Measurements from ENCODE around the gene ZNF747.
A peak's percentile ranks its signal among the peaks of the same experiment; 100 is the strongest.

ZNF747 gene

DNA sequence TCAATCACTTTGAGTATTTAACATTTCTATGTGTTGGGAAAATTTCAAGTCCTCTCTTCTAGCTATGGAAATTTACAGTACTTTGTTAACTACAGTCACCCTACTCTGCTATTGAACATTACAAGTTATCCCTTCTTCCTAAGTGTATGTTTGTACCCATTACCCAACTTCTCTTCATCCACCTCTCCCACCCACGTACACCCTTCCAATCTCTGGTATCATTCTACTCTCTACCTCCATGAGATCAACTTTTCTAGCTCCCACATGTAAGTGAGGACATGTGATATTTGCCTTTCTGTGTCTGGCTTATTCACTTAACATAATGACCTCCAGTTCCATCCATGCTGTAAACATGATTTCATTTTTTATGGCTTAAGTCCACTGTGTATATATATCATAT lies 40.0 kb upstream of the ZNF747 start:
- no peak for ATAC-seq
- TF ChIP-seq, protein P1, sequence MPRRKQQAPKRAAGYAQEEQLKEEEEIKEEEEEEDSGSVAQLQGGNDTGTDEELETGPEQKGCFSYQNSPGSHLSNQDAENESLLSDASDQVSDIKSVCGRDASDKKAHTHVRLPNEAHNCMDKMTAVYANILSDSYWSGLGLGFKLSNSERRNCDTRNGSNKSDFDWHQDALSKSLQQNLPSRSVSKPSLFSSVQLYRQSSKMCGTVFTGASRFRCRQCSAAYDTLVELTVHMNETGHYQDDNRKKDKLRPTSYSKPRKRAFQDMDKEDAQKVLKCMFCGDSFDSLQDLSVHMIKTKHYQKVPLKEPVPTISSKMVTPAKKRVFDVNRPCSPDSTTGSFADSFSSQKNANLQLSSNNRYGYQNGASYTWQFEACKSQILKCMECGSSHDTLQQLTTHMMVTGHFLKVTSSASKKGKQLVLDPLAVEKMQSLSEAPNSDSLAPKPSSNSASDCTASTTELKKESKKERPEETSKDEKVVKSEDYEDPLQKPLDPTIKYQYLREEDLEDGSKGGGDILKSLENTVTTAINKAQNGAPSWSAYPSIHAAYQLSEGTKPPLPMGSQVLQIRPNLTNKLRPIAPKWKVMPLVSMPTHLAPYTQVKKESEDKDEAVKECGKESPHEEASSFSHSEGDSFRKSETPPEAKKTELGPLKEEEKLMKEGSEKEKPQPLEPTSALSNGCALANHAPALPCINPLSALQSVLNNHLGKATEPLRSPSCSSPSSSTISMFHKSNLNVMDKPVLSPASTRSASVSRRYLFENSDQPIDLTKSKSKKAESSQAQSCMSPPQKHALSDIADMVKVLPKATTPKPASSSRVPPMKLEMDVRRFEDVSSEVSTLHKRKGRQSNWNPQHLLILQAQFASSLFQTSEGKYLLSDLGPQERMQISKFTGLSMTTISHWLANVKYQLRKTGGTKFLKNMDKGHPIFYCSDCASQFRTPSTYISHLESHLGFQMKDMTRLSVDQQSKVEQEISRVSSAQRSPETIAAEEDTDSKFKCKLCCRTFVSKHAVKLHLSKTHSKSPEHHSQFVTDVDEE (CRISPR knock-in tag; IDR thresholded peaks at IDR 0.05) = no peak
- TF ChIP-seq ZFP3 (CRISPR knock-in tag; IDR thresholded peaks at IDR 0.05) = no peak
- no peak for TF ChIP-seq ZNF8 (CRISPR knock-in tag; IDR thresholded peaks at IDR 0.05)
- TF ChIP-seq GLIS3 (CRISPR knock-in tag; IDR thresholded peaks at IDR 0.05) = no peak
- no peak for TF ChIP-seq RARB (CRISPR knock-in tag; IDR thresholded peaks at IDR 0.05)
- TF ChIP-seq TCF4 (CRISPR knock-in tag; IDR thresholded peaks at IDR 0.05; ENCODE audit: borderline replicate concordance) = no peak
- TF ChIP-seq, protein P2, sequence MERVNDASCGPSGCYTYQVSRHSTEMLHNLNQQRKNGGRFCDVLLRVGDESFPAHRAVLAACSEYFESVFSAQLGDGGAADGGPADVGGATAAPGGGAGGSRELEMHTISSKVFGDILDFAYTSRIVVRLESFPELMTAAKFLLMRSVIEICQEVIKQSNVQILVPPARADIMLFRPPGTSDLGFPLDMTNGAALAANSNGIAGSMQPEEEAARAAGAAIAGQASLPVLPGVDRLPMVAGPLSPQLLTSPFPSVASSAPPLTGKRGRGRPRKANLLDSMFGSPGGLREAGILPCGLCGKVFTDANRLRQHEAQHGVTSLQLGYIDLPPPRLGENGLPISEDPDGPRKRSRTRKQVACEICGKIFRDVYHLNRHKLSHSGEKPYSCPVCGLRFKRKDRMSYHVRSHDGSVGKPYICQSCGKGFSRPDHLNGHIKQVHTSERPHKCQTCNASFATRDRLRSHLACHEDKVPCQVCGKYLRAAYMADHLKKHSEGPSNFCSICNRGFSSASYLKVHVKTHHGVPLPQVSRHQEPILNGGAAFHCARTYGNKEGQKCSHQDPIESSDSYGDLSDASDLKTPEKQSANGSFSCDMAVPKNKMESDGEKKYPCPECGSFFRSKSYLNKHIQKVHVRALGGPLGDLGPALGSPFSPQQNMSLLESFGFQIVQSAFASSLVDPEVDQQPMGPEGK (CRISPR knock-in tag; IDR thresholded peaks at IDR 0.05; ENCODE audit: borderline replicate concordance) = no peak
- TF ChIP-seq TOX (CRISPR knock-in tag; IDR thresholded peaks at IDR 0.05; ENCODE audit: borderline replicate concordance) = no peak
- TF ChIP-seq BACH2 (CRISPR knock-in tag; IDR thresholded peaks at IDR 0.05; ENCODE audit: borderline replicate concordance) = no peak
- TF ChIP-seq SNAI2 (CRISPR knock-in tag; IDR thresholded peaks at IDR 0.05) = no peak
- TF ChIP-seq ZNF70 (CRISPR knock-in tag; IDR thresholded peaks at IDR 0.05) = no peak
- TF ChIP-seq ESRRG (CRISPR knock-in tag; IDR thresholded peaks at IDR 0.05) = no peak
- TF ChIP-seq, protein P3, sequence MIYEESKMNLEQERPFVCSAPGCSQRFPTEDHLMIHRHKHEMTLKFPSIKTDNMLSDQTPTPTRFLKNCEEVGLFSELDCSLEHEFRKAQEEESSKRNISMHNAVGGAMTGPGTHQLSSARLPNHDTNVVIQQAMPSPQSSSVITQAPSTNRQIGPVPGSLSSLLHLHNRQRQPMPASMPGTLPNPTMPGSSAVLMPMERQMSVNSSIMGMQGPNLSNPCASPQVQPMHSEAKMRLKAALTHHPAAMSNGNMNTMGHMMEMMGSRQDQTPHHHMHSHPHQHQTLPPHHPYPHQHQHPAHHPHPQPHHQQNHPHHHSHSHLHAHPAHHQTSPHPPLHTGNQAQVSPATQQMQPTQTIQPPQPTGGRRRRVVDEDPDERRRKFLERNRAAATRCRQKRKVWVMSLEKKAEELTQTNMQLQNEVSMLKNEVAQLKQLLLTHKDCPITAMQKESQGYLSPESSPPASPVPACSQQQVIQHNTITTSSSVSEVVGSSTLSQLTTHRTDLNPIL (CRISPR knock-in tag; IDR thresholded peaks at IDR 0.05; ENCODE audit: low read depth) = no peak
- no peak for TF ChIP-seq ISL1 (CRISPR knock-in tag; IDR thresholded peaks at IDR 0.05)

DNA sequence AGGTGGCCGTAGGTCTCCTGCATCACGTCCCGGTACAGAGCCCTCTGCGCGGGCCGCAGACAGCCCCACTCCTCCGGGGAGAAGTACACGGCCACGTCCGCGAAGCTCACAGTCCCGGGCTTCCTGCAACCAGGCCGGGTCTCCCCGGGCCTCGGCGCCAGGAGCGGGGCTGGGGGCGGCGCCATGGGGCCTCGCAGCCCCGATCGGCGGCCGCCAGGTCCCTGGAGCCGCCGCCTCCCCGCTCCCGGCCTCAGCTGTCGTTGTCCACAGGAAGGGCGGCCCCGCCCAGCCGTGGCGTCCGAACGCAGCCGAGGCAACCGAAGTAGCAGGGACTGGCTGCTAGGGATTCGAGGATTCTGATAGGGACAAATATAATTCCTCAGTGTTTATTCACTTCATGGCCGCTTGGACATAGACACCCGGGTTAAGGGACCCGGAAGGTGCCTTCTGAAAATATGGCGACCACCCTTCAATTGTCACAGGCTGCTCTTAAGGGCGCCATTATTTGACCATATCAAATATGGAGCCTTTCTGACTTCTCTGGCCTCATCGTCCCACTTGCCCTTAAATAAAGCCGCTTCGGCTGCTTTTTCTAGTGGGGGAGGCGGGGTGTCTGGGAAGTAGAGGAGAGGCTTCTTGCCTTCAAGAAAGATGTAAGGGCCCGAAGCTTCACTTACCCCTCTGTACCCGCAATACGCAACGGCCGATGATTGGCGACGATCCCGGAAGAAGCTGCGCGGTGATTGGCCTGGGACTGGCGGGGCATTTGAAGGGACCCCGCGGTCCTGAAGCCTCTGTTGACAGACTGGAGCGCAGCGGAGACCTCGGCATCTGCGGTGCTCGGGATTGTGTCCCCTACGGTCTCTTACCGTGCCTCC lies 37.0 kb upstream of the ZNF747 start, which contains the start of gene ZNF688:
ZNF688 (minus strand) TSS at position 270 of the 878 bp plus-strand sequence; CDS start at position 185, 85 bp downstream.
- ATAC-seq = peak; percentile 92
- TF ChIP-seq TOX (CRISPR knock-in tag; IDR thresholded peaks at IDR 0.05; ENCODE audit: borderline replicate concordance) = no peak
- no peak for TF ChIP-seq ZFP3 (CRISPR knock-in tag; IDR thresholded peaks at IDR 0.05)
- TF ChIP-seq, protein P2 (CRISPR knock-in tag; IDR thresholded peaks at IDR 0.05; ENCODE audit: borderline replicate concordance) = no peak; the same call in 1 of the 2 replicates
- no peak for TF ChIP-seq BACH2 (CRISPR knock-in tag; IDR thresholded peaks at IDR 0.05; ENCODE audit: borderline replicate concordance)
- TF ChIP-seq GLIS3 (CRISPR knock-in tag; IDR thresholded peaks at IDR 0.05) = no peak
- no peak for TF ChIP-seq ISL1 (CRISPR knock-in tag; IDR thresholded peaks at IDR 0.05)
- TF ChIP-seq ZC3H10 (CRISPR knock-in tag; IDR thresholded peaks at IDR 0.05) = no peak
- TF ChIP-seq, protein P1 (CRISPR knock-in tag; IDR thresholded peaks at IDR 0.05) = 0 out of 2 replicates have a peak, but pooled peaks have one; percentile 31
- TF ChIP-seq RARB (CRISPR knock-in tag; IDR thresholded peaks at IDR 0.05) = no peak
- 0 out of 2 replicates have a peak, but pooled peaks have one; percentile 4 for TF ChIP-seq ZNF70 (CRISPR knock-in tag; IDR thresholded peaks at IDR 0.05)
- TF ChIP-seq SNAI2 (CRISPR knock-in tag; IDR thresholded peaks at IDR 0.05) = no peak
- TF ChIP-seq ZNF565 (CRISPR knock-in tag; conservative IDR thresholded peaks at IDR 0.05; ENCODE audit: low read depth) = no peak
- TF ChIP-seq ESRRG (CRISPR knock-in tag; IDR thresholded peaks at IDR 0.05) = no peak
- TF ChIP-seq CSDC2 (CRISPR knock-in tag; IDR thresholded peaks at IDR 0.05) = 0 out of 2 replicates have a peak, but pooled peaks have one; percentile 14
- peak; percentile 28; the same call in 1 of the 2 replicates for TF ChIP-seq ZNF8 (CRISPR knock-in tag; IDR thresholded peaks at IDR 0.05)
- TF ChIP-seq, protein P4, sequence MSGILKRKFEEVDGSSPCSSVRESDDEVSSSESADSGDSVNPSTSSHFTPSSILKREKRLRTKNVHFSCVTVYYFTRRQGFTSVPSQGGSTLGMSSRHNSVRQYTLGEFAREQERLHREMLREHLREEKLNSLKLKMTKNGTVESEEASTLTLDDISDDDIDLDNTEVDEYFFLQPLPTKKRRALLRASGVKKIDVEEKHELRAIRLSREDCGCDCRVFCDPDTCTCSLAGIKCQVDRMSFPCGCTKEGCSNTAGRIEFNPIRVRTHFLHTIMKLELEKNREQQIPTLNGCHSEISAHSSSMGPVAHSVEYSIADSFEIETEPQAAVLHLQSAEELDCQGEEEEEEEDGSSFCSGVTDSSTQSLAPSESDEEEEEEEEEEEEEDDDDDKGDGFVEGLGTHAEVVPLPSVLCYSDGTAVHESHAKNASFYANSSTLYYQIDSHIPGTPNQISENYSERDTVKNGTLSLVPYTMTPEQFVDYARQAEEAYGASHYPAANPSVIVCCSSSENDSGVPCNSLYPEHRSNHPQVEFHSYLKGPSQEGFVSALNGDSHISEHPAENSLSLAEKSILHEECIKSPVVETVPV (CRISPR knock-in tag; IDR thresholded peaks at IDR 0.05) = no peak
- TF ChIP-seq OSR1 (CRISPR knock-in tag; IDR thresholded peaks at IDR 0.05) = no peak
- no peak for TF ChIP-seq ARNTL (CRISPR knock-in tag; IDR thresholded peaks at IDR 0.05; ENCODE audit: borderline replicate concordance, low read depth)
- TF ChIP-seq TCF4 (CRISPR knock-in tag; IDR thresholded peaks at IDR 0.05; ENCODE audit: borderline replicate concordance) = no peak; the same call in 1 of the 2 replicates
- no peak for TF ChIP-seq ZFP30 (CRISPR knock-in tag; IDR thresholded peaks at IDR 0.05)
- no peak for TF ChIP-seq PPARA (CRISPR knock-in tag; IDR thresholded peaks at IDR 0.05; ENCODE audit: borderline replicate concordance)
- TF ChIP-seq, protein P5, sequence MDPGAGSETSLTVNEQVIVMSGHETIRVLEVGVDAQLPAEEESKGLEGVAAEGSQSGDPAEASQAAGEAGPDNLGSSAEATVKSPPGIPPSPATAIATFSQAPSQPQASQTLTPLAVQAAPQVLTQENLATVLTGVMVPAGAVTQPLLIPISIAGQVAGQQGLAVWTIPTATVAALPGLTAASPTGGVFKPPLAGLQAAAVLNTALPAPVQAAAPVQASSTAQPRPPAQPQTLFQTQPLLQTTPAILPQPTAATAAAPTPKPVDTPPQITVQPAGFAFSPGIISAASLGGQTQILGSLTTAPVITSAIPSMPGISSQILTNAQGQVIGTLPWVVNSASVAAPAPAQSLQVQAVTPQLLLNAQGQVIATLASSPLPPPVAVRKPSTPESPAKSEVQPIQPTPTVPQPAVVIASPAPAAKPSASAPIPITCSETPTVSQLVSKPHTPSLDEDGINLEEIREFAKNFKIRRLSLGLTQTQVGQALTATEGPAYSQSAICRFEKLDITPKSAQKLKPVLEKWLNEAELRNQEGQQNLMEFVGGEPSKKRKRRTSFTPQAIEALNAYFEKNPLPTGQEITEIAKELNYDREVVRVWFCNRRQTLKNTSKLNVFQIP (CRISPR knock-in tag; IDR thresholded peaks at IDR 0.05; ENCODE audit: borderline replicate concordance, low read depth) = no peak

All from SK-N-SH treated with all-trans-retinoic acid at 6 μM for 48 hours (cell line).